ENCODE results near the gene TMEM87A.

The TMEM87A gene

DNA sequence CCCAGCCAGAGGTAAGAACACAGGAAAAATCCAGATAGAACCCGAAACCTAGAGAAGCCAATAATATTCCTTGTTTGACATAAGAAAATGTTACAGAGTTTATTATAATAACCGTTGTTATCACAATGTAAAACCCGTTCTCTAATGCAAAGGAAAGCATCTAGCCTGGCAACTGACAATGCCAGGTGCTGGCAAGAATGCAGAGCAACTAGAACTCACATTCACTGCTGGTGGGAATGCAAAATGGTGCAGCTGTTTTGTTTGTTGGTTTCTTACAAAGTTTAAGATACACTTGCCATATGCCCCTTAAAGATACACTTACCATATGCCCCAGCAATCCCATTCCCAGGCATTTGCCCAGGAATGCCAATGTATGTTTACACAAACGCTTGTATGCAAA lies 88.5 kb downstream of the TMEM87A start:
- CTCF ChIA-PET = no interaction called here
- Histone ChIP-seq H3K9me3 (ENCODE audit: control extremely low read depth in 1 of 5, control insufficient read depth in 4 of 5, insufficient read depth in 2 of 5, low read depth in 1 of 5, low read length in 4 of 5) (no peaks in the 10 kb centered on the region), H3K36me3 (ENCODE audit: control insufficient read depth in 4 of 4, insufficient read depth in 4 of 4, low read length in 3 of 4) (peaks cover 14 to 88% (median 62%) of the 10 kb centered on the region in 4 experiments), H3K4me3 (ENCODE audit: control insufficient read depth in 1 of 7, extremely low read depth in 1 of 7, insufficient read depth in 4 of 7, low read depth in 2 of 7, low read length in 6 of 7) (no peak overlapping the region), H3K27ac (ENCODE audit: insufficient read depth in 1 of 2, low read depth in 1 of 2, low read length in 2 of 2, poor library complexity in 1 of 2, severe bottlenecking in 2 of 2) (no peak overlapping the region), H3K4me1 (ENCODE audit: control extremely low read depth in 1 of 4, control insufficient read depth in 4 of 4, insufficient read depth in 4 of 4, low read length in 3 of 4) (no peaks in the 10 kb centered on the region), H3K27me3 (replicated peaks in 2 of 5; ENCODE audit: control insufficient read depth in 4 of 5, insufficient read depth in 5 of 5, low read length in 4 of 5) (no peaks in the 10 kb centered on the region)
- no peak for DNase-seq
- WGBS (ENCODE audit: insufficient coverage) = 100% methylated on average over 1 of the region's 4 CpGs
- POLR2A ChIA-PET = interaction anchor here (0.6 kb wide), 1 partner anchor 23 kb away, joined by 4 read pairs; the partner anchor contains the start of gene VPS39

DNA sequence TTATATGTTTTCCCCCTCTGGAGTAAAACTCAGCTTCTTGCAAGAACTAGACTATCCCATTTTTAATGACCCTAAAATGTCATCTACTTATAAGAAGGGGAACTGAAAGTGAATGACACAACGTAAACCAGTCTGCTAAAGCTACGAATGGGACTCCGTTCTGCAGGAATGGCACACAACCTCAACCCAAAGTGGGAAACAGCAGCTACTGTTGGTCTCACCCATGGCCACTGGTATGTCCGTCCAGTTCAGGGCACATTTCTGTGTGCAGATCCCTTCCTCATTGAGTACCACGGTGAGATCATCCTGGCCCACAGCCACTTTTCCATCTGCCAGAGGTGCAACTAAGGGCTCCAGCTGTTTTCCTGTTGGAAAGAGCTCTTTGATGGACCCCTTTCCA lies 88.9 kb downstream of the TMEM87A start:
- no peaks in the 10 kb centered on the region for H3K4me1 ChIP-seq (ENCODE audit: control extremely low read depth in 1 of 4, control insufficient read depth in 4 of 4, insufficient read depth in 4 of 4, low read length in 3 of 4)
- H3K36me3 ChIP-seq (ENCODE audit: control insufficient read depth in 4 of 4, insufficient read depth in 4 of 4, low read length in 3 of 4) = peaks cover 15 to 91% (median 65%) of the 10 kb centered on the region in 4 experiments
- DNase-seq = no peak
- POLR2A ChIA-PET = interaction anchor here (0.6 kb wide), 1 partner anchor 24 kb away, joined by 4 read pairs; the partner anchor contains the start of gene VPS39
- CTCF ChIA-PET = no interaction called here
- no peak overlapping the region for H3K27ac ChIP-seq (ENCODE audit: insufficient read depth in 1 of 2, low read depth in 1 of 2, low read length in 2 of 2, poor library complexity in 1 of 2, severe bottlenecking in 2 of 2)
- WGBS (ENCODE audit: insufficient coverage) = 93% methylated on average over 5 of the region's 5 CpGs
- no peak overlapping the region for H3K4me3 ChIP-seq (ENCODE audit: control insufficient read depth in 1 of 7, extremely low read depth in 1 of 7, insufficient read depth in 4 of 7, low read depth in 2 of 7, low read length in 6 of 7)
- no peaks in the 10 kb centered on the region for H3K9me3 ChIP-seq (ENCODE audit: control extremely low read depth in 1 of 5, control insufficient read depth in 4 of 5, insufficient read depth in 2 of 5, low read depth in 1 of 5, low read length in 4 of 5)
- no peaks in the 10 kb centered on the region for H3K27me3 ChIP-seq (replicated peaks in 2 of 5; ENCODE audit: control insufficient read depth in 4 of 5, insufficient read depth in 5 of 5, low read length in 4 of 5)

DNA sequence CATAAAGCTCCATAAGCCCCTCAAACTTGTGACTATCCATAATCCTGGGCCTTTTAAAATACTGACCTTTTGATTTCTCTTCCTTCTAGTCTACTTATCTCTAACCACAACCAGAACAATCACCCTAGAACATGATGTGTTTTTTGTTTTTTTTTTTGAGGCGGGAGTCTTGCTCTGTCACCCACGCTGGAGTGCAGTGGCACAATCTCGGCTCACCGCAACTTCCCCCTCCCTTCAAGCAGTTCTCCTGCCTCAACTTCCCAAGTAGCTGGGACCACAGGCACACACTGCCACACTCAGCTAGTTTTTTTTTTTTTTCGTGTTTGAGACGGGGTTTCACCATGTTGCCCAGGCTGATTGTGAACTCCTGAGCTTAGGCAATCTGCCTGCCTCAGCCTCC lies 90.3 kb downstream of the TMEM87A start:
- Histone ChIP-seq H3K27ac (ENCODE audit: insufficient read depth in 1 of 2, low read depth in 1 of 2, low read length in 2 of 2, poor library complexity in 1 of 2, severe bottlenecking in 2 of 2) (no peak overlapping the region), H3K36me3 (ENCODE audit: control insufficient read depth in 4 of 4, insufficient read depth in 4 of 4, low read length in 3 of 4) (peaks cover 17 to 90% (median 60%) of the 10 kb centered on the region in 4 experiments), H3K4me1 (ENCODE audit: control extremely low read depth in 1 of 4, control insufficient read depth in 4 of 4, insufficient read depth in 4 of 4, low read length in 3 of 4) (no peaks in the 10 kb centered on the region), H3K27me3 (replicated peaks in 2 of 5; ENCODE audit: control insufficient read depth in 4 of 5, insufficient read depth in 5 of 5, low read length in 4 of 5) (no peaks in the 10 kb centered on the region), H3K9me3 (ENCODE audit: control extremely low read depth in 1 of 5, control insufficient read depth in 4 of 5, insufficient read depth in 2 of 5, low read depth in 1 of 5, low read length in 4 of 5) (no peaks in the 10 kb centered on the region), H3K4me3 (ENCODE audit: control insufficient read depth in 1 of 7, extremely low read depth in 1 of 7, insufficient read depth in 4 of 7, low read depth in 2 of 7, low read length in 6 of 7) (no peak overlapping the region)
- 94% methylated on average over 4 of the region's 6 CpGs for WGBS (ENCODE audit: insufficient coverage)
- CTCF ChIA-PET = no interaction called here
- DNase-seq = no peak
- POLR2A ChIA-PET = interaction anchor here (0.6 kb wide), 1 partner anchor 602 kb away, joined by 3 read pairs; no protein-coding TSS in a partner anchor

DNA sequence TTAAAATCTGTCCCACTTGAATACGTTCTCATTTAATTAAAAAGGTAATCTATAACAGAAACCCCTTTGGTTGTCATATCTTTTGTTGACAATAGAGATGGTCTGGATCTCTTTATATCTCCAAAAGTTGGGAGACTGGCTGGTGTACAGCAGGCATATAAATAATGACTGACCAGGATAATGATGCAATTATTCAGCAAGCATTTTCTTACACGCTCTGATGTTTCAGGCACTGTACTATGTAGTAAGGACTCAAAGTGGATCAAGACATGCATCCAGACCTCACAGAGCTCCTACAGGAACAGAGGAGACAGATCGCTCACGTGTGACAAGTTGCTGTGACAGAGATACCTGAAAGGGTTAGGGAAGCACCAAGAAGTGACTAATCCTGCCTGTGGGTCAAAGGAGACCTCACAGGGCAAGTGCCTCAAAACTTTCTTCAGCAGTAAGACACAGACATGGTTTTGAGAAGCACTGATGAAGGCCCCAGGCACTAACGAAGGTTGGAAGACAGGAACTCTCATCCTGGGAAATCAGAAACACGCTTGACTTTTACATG lies 90.8 kb downstream of the TMEM87A start:
- Histone ChIP-seq H3K27ac (ENCODE audit: insufficient read depth in 1 of 2, low read depth in 1 of 2, low read length in 2 of 2, poor library complexity in 1 of 2, severe bottlenecking in 2 of 2) (no peak overlapping the region), H3K9me3 (ENCODE audit: control extremely low read depth in 1 of 5, control insufficient read depth in 4 of 5, insufficient read depth in 2 of 5, low read depth in 1 of 5, low read length in 4 of 5) (no peaks in the 10 kb centered on the region), H3K4me1 (ENCODE audit: control extremely low read depth in 1 of 4, control insufficient read depth in 4 of 4, insufficient read depth in 4 of 4, low read length in 3 of 4) (no peaks in the 10 kb centered on the region), H3K27me3 (replicated peaks in 2 of 5; ENCODE audit: control insufficient read depth in 4 of 5, insufficient read depth in 5 of 5, low read length in 4 of 5) (no peaks in the 10 kb centered on the region), H3K36me3 (ENCODE audit: control insufficient read depth in 4 of 4, insufficient read depth in 4 of 4, low read length in 3 of 4) (peaks cover 17 to 90% (median 59%) of the 10 kb centered on the region in 4 experiments), H3K4me3 (ENCODE audit: control insufficient read depth in 1 of 7, extremely low read depth in 1 of 7, insufficient read depth in 4 of 7, low read depth in 2 of 7, low read length in 6 of 7) (no peak overlapping the region)
- CTCF ChIA-PET = no interaction called here
- POLR2A ChIA-PET = interaction anchor here (0.6 kb wide), 1 partner anchor 602 kb away, joined by 3 read pairs; no protein-coding TSS in a partner anchor
- WGBS (ENCODE audit: insufficient coverage) = 100% methylated on average over 1 of the region's 6 CpGs
- DNase-seq = no peak

DNA sequence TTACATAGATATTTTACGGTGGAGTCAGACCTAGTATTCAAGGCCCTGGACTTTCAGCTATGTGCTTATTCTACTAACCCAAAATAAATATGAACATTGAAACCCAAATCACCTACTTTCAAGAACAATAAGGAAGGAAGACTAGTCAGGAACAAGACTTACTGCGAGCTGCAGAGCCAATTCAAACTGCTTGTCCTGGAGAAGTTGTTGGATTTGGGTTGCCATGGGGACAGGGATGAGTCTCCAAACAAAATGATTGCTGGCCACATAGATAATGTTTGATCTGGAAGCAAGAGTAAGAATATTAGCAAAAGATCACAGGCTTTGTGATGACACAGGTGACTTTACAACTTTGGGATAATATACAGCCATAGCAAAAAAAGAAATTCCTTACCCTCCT lies 95.2 kb downstream of the TMEM87A start:
- POLR2A ChIA-PET = no interaction called here
- CTCF ChIA-PET = no interaction called here
- H3K9me3 ChIP-seq (ENCODE audit: control extremely low read depth in 1 of 5, control insufficient read depth in 4 of 5, insufficient read depth in 2 of 5, low read depth in 1 of 5, low read length in 4 of 5) = no peaks in the 10 kb centered on the region
- H3K4me3 ChIP-seq (ENCODE audit: control insufficient read depth in 1 of 7, extremely low read depth in 1 of 7, insufficient read depth in 4 of 7, low read depth in 2 of 7, low read length in 6 of 7) = no peak overlapping the region
- no peak for DNase-seq
- peaks cover 18 to 84% (median 47%) of the 10 kb centered on the region in 4 experiments for H3K36me3 ChIP-seq (ENCODE audit: control insufficient read depth in 4 of 4, insufficient read depth in 4 of 4, low read length in 3 of 4)
- no peaks in the 10 kb centered on the region for H3K27me3 ChIP-seq (replicated peaks in 2 of 5; ENCODE audit: control insufficient read depth in 4 of 5, insufficient read depth in 5 of 5, low read length in 4 of 5)
- WGBS (ENCODE audit: insufficient coverage) = 100% methylated on average over 1 of the region's 2 CpGs
- H3K4me1 ChIP-seq (ENCODE audit: control extremely low read depth in 1 of 4, control insufficient read depth in 4 of 4, insufficient read depth in 4 of 4, low read length in 3 of 4) = no peaks in the 10 kb centered on the region
- H3K27ac ChIP-seq (ENCODE audit: insufficient read depth in 1 of 2, low read depth in 1 of 2, low read length in 2 of 2, poor library complexity in 1 of 2, severe bottlenecking in 2 of 2) = no peak overlapping the region

DNA sequence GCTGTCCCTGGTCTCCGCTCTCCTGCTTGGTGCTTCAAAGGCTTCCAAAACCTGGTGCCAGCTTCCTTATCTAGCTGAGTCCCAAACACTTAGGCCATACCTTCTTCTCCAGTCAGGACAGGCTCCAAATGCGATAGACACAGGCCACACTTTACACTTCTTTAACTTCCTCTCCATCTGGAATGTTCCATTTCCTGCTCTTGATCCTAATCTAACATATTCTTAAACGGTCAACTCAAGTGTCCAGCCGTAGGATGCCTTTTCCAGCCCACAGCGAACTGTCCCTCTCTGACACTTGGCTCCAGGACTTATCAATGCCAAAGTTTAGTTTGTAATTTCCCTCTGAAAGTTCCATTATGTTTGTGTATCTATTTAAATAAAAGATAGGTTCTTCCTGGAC lies 97.6 kb downstream of the TMEM87A start:
- Histone ChIP-seq H3K9me3 (ENCODE audit: control extremely low read depth in 1 of 5, control insufficient read depth in 4 of 5, insufficient read depth in 2 of 5, low read depth in 1 of 5, low read length in 4 of 5) (no peaks in the 10 kb centered on the region), H3K4me3 (ENCODE audit: control insufficient read depth in 1 of 7, extremely low read depth in 1 of 7, insufficient read depth in 4 of 7, low read depth in 2 of 7, low read length in 6 of 7) (no peak overlapping the region), H3K36me3 (ENCODE audit: control insufficient read depth in 4 of 4, insufficient read depth in 4 of 4, low read length in 3 of 4) (peaks cover 23 to 87% (median 56%) of the 10 kb centered on the region in 4 experiments), H3K27ac (ENCODE audit: insufficient read depth in 1 of 2, low read depth in 1 of 2, low read length in 2 of 2, poor library complexity in 1 of 2, severe bottlenecking in 2 of 2) (no peak overlapping the region), H3K27me3 (replicated peaks in 2 of 5; ENCODE audit: control insufficient read depth in 4 of 5, insufficient read depth in 5 of 5, low read length in 4 of 5) (no peaks in the 10 kb centered on the region), H3K4me1 (ENCODE audit: control extremely low read depth in 1 of 4, control insufficient read depth in 4 of 4, insufficient read depth in 4 of 4, low read length in 3 of 4) (no peaks in the 10 kb centered on the region)
- CTCF ChIA-PET = no interaction called here
- 64% methylated on average over 3 of the region's 5 CpGs for WGBS (ENCODE audit: insufficient coverage)
- POLR2A ChIA-PET = no interaction called here
- no peak for DNase-seq

DNA sequence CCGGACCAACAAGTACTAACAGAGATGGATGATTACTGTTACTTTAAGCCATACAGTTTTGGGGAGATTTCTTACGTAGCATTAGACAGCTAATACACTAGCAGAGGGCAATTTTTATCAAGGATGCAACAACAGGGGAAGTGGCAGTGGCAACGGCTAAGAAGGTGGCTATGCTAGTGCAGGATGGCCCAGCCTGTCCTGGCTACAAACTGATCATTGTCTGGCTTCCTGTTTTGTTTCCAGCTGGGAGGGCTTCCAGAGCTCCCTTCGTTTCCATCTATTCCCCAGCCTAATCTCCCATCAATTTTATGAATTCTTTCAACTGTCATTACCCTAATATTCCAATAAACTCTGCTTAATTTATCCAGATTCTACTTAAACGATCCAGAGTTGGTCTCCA lies 100.8 kb downstream of the TMEM87A start:
- Histone ChIP-seq H3K27me3 (replicated peaks in 2 of 5; ENCODE audit: control insufficient read depth in 4 of 5, insufficient read depth in 5 of 5, low read length in 4 of 5) (no peaks in the 10 kb centered on the region), H3K4me1 (ENCODE audit: control extremely low read depth in 1 of 4, control insufficient read depth in 4 of 4, insufficient read depth in 4 of 4, low read length in 3 of 4) (no peaks in the 10 kb centered on the region), H3K36me3 (ENCODE audit: control insufficient read depth in 4 of 4, insufficient read depth in 4 of 4, low read length in 3 of 4) (peaks cover 19 to 81% (median 53%) of the 10 kb centered on the region in 4 experiments), H3K9me3 (ENCODE audit: control extremely low read depth in 1 of 5, control insufficient read depth in 4 of 5, insufficient read depth in 2 of 5, low read depth in 1 of 5, low read length in 4 of 5) (no peaks in the 10 kb centered on the region), H3K4me3 (ENCODE audit: control insufficient read depth in 1 of 7, extremely low read depth in 1 of 7, insufficient read depth in 4 of 7, low read depth in 2 of 7, low read length in 6 of 7) (no peak overlapping the region), H3K27ac (ENCODE audit: insufficient read depth in 1 of 2, low read depth in 1 of 2, low read length in 2 of 2, poor library complexity in 1 of 2, severe bottlenecking in 2 of 2) (no peak overlapping the region)
- WGBS (ENCODE audit: insufficient coverage) = 95% methylated on average over 4 of the region's 5 CpGs
- ChIA-PET POLR2A (interaction anchor here (0.7 kb wide), 1 partner anchor 276 kb away, joined by 3 read pairs; no protein-coding TSS in a partner anchor), CTCF (no interaction called here)
- no peak for DNase-seq

Data from common myeloid progenitor, CD34-positive (primary cell).